HEK293T (cell line): ENCODE data around the gene BTBD17.

Experiments used
- CTCF ChIA-PET: fragments of 350-600 bp; formaldehyde crosslinking; extraction: SDS; loops from one replicate; lab custom pipeline; 2021; ENCODE audit warnings: antibody characterized with exemption, inconsistent platforms; lab: Yijun Ruan, JAX
- POLR2A ChIA-PET: fragments of 350-600 bp; formaldehyde crosslinking; extraction: SDS; loops from one replicate; lab custom pipeline; 2020; ENCODE audit warnings: antibody characterized with exemption, inconsistent platforms; lab: Yijun Ruan, JAX
- DNase-seq: peaks from one replicate; pipeline ENCODE4 v3.0.0; 2012; ENCODE audit warnings: mixed read lengths; ENCODE audit errors: extremely low spot score
- ARNT ChIP-seq: fragments of 450-650 bp; IDR thresholded peaks from 2 replicates; pipeline ENCODE4 v1.6.1; 2017; ENCODE audit warnings: mild to moderate bottlenecking
- BHLHE40 ChIP-seq: fragments of 450-650 bp; IDR thresholded peaks from 2 replicates; pipeline ENCODE4 v1.6.1; 2016; ENCODE audit warnings: mild to moderate bottlenecking, moderate library complexity, borderline replicate concordance
- CTBP1 ChIP-seq: fragments of 450-650 bp; IDR thresholded peaks from 2 replicates; pipeline ENCODE4 v1.6.1; 2016; ENCODE audit warnings: borderline replicate concordance
- ELF4 ChIP-seq: fragments of 450-650 bp; IDR thresholded peaks from 2 replicates; pipeline ENCODE4 v1.6.1; 2017; ENCODE audit warnings: antibody characterized with exemption
- FOXA1 ChIP-seq: fragments of 450-650 bp; IDR thresholded peaks from 2 replicates; pipeline ENCODE4 v1.6.1; 2016; ENCODE audit warnings: mild to moderate bottlenecking
- FOXK2 ChIP-seq: fragments of 450-650 bp; IDR thresholded peaks from 2 replicates; pipeline ENCODE4 v1.6.1; 2016; ENCODE audit warnings: mild to moderate bottlenecking
- FOXM1 ChIP-seq: fragments of 450-650 bp; IDR thresholded peaks from 2 replicates; pipeline ENCODE4 v1.6.1; 2017; ENCODE audit warnings: mild to moderate bottlenecking, borderline replicate concordance
- HDGF ChIP-seq: fragments of 450-650 bp; IDR thresholded peaks from 2 replicates; pipeline ENCODE4 v1.6.1; 2017; ENCODE audit warnings: antibody characterized with exemption, borderline replicate concordance
- L3MBTL2 ChIP-seq: fragments of 450-650 bp; conservative IDR thresholded peaks from 2 replicates; pipeline ENCODE4 v1.6.1; 2016; ENCODE audit warnings: mild to moderate bottlenecking
- LEF1 ChIP-seq: fragments of 450-650 bp; IDR thresholded peaks from 2 replicates; pipeline ENCODE4 v1.6.1; 2017; ENCODE audit warnings: mild to moderate bottlenecking, borderline replicate concordance
- NFRKB ChIP-seq: fragments of 450-650 bp; IDR thresholded peaks from 2 replicates; pipeline ENCODE4 v1.6.1; 2016; ENCODE audit warnings: mild to moderate bottlenecking, moderate library complexity
- SP1 ChIP-seq: fragments of 450-650 bp; IDR thresholded peaks from 2 replicates; pipeline ENCODE4 v1.6.1; 2017
- SUZ12 ChIP-seq: fragments of 450-650 bp; IDR thresholded peaks from 2 replicates; pipeline ENCODE4 v1.6.1; 2016; ENCODE audit warnings: mild to moderate bottlenecking
- TARDBP ChIP-seq: fragments of 450-650 bp; IDR thresholded peaks from 2 replicates; pipeline ENCODE4 v1.6.1; 2016
- ZNF384 ChIP-seq: fragments of 450-650 bp; IDR thresholded peaks from 2 replicates; pipeline ENCODE4 v1.6.1; 2016
- TF ChIP-seq, protein P1 (sequence below): fragments of 450-650 bp; IDR thresholded peaks from 2 replicates; pipeline ENCODE4 v1.6.1; 2016

Gene BTBD17

DNA sequence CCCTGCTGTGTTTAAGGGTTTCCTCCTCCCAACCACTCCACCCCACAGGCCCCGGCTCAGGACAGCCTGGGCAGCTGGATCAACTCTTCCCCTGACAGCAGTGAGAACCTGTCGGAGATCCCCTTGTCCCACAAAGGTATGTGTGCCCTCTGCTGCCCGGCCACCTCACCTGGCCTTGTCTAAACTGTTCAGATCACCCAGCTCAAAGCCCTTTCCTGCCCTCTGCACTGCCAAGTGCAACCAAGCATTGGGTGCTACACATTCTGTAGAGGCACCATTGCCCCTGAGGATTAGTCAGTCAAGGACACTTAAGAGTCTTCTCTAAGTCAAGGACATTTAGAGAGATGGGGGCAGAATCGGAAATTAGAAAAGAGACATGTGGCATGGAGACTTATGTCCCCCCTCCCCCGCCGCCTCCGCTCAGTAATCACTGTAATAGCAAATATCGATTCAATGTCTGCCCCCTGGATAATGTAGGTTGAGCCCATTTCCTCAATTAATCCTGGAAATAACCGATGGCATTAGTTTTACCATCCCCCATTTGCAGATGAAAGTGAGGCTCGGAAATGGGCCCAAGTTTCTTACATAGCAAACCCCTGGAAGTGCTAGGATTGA lies 8.1 kb downstream of the BTBD17 start:
- no peak for DNase-seq
- POLR2A ChIA-PET = no interaction called here
- TF ChIP-seq BHLHE40 = no peak
- no peak for TF ChIP-seq TARDBP
- TF ChIP-seq NFRKB = no peak
- TF ChIP-seq CTBP1 = no peak
- TF ChIP-seq ZNF384 = no peak
- TF ChIP-seq ARNT = no peak
- no peak for TF ChIP-seq HDGF
- TF ChIP-seq L3MBTL2 = no peak
- TF ChIP-seq, protein P1, sequence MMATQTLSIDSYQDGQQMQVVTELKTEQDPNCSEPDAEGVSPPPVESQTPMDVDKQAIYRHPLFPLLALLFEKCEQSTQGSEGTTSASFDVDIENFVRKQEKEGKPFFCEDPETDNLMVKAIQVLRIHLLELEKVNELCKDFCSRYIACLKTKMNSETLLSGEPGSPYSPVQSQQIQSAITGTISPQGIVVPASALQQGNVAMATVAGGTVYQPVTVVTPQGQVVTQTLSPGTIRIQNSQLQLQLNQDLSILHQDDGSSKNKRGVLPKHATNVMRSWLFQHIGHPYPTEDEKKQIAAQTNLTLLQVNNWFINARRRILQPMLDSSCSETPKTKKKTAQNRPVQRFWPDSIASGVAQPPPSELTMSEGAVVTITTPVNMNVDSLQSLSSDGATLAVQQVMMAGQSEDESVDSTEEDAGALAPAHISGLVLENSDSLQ = no peak
- no peak for TF ChIP-seq ELF4
- no peak for TF ChIP-seq LEF1
- no peak for TF ChIP-seq SP1
- TF ChIP-seq FOXK2 = no peak
- no peak for TF ChIP-seq FOXA1
- TF ChIP-seq FOXM1 = no peak
- no peak for TF ChIP-seq SUZ12
- CTCF ChIA-PET = interaction anchor here (0.6 to 2.5 kb wide), 3 partner anchors 15 to 140 kb away, joined by 3 to 9 read pairs (median 3); partner anchors contain the start of gene GPR142

GRCh38 chr17:74351552-74352210 lies 10.0 kb downstream of the BTBD17 start:
- TF ChIP-seq L3MBTL2 (peak; percentile 66; the same call in 1 of the 2 replicates), BHLHE40 (no peak), CTBP1 (no peak)
- peak; percentile 68 for DNase-seq
- ChIA-PET POLR2A (no interaction called here), CTCF (interaction anchor here (0.9 to 2.5 kb wide), 6 partner anchors 9 to 23 kb away, joined by 3 to 9 read pairs (median 4); partner anchors contain the start of genes BTBD17 and GPR142)

- CTCF ChIA-PET = interaction anchor here (0.6 to 1.0 kb wide), 2 partner anchors 49 to 150 kb away, joined by 3 read pairs; no protein-coding TSS in a partner anchor
- TF ChIP-seq HDGF = no peak
- TF ChIP-seq SUZ12 = no peak
- TF ChIP-seq SP1 = no peak
- no peak for TF ChIP-seq L3MBTL2
- TF ChIP-seq FOXK2 = no peak
- no peak for TF ChIP-seq CTBP1
- no peak for TF ChIP-seq FOXA1
- no peak for TF ChIP-seq LEF1
- no peak for TF ChIP-seq TARDBP
- POLR2A ChIA-PET = no interaction called here
- DNase-seq = no peak
Measured at GRCh38 chr17:74350486-74350885, 11.2 kb downstream of the BTBD17 start.

- CTCF ChIA-PET = no interaction called here
Measured at GRCh38 chr17:74349120-74349519, 12.5 kb downstream of the BTBD17 start.

GRCh38 chr17:74347646-74348045 lies 14.0 kb downstream of the BTBD17 start:
- DNase-seq = no peak
- TF ChIP-seq CTBP1 (no peak), TARDBP (no peak), HDGF (no peak), LEF1 (no peak), SUZ12 (no peak), NFRKB (no peak), FOXA1 (no peak), FOXM1 (no peak), ELF4 (no peak), ZNF384 (no peak), BHLHE40 (no peak), FOXK2 (no peak), ARNT (no peak), L3MBTL2 (no peak), SP1 (no peak)
- TF ChIP-seq, protein P1 = no peak
- POLR2A ChIA-PET = no interaction called here
- CTCF ChIA-PET = no interaction called here

More at GRCh38 chr17:74349120-74349519, 12.5 kb downstream of the BTBD17 start:
- DNase-seq = no peak
- TF ChIP-seq FOXM1 = no peak
- no peak for TF ChIP-seq SUZ12
- no peak for TF ChIP-seq NFRKB
- no peak for TF ChIP-seq LEF1
- TF ChIP-seq FOXK2 = no peak
- no peak for TF ChIP-seq FOXA1
- no peak for TF ChIP-seq ZNF384
- TF ChIP-seq TARDBP = no peak
- no peak for TF ChIP-seq ARNT
- TF ChIP-seq, protein P1 = no peak
- TF ChIP-seq BHLHE40 = no peak
- no peak for TF ChIP-seq HDGF
- no peak for TF ChIP-seq SP1
- no peak for TF ChIP-seq CTBP1
- no peak for TF ChIP-seq L3MBTL2
- no peak for TF ChIP-seq ELF4
- POLR2A ChIA-PET = no interaction called here

- no peak for DNase-seq
- ChIA-PET CTCF (interaction anchor here (1.2 kb wide), 1 partner anchor 22 kb away, joined by 6 read pairs; no protein-coding TSS in a partner anchor), POLR2A (no interaction called here)
- TF ChIP-seq ELF4 (no peak), FOXK2 (no peak), CTBP1 (no peak), BHLHE40 (no peak), ARNT (no peak), TARDBP (no peak), FOXM1 (no peak), SP1 (no peak)
Measured at GRCh38 chr17:74345433-74346241, 16.0 kb downstream of the BTBD17 start.
